NCI-H2029 (cell line): ENCODE results near the gene KLHL11.
"Not testable (repeated sequence)": the region's sequence is repeated elsewhere in the genome, so short reads cannot be mapped to it uniquely, and the experiment has no call there.

Source experiments
- DNase-seq: peaks from one replicate; lab custom pipeline; 2025; lab: John Stamatoyannopoulos, UW

KLHL11 gene

DNA sequence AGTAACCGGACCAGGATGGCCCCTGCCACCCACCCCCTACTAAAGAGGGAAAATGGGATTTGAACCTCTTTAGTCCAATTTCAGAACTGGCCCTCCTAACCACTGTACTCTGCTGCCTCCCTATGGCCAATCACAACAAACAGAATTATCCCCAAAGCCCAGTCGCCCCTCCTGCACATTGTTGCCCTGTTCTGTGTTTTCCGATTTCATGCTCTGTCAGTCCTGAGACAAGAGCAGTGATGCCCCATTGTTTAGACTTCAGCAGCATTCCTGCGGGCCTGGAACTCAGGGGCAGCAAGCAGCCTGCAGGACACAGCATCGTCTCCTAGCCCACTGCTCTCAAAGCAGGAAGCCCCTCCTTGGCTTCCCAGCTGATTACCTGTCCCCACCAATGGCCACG is 20.5 kb upstream of the KLHL11 start:
- DNase-seq = no peak

DNA sequence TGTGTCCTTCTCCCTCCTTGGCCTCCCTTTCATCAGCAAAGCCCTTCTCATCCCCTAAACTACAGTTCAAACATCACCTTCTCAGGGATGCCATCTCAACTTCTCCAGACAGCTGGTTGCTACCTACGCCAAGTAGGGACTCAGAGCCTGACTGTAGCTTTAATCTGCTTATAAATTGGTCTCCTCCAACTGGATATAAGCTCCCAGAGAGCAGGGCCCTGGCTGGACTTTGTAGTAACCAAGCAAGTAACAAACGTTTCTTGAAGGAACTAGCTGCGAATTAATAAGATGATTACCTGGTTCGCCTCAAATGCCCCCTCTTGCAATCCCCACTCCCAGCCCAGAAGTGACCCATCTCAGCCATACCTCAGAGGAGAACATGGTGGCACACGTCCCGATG is 17.5 kb upstream of the KLHL11 start:
- no peak for DNase-seq

DNA sequence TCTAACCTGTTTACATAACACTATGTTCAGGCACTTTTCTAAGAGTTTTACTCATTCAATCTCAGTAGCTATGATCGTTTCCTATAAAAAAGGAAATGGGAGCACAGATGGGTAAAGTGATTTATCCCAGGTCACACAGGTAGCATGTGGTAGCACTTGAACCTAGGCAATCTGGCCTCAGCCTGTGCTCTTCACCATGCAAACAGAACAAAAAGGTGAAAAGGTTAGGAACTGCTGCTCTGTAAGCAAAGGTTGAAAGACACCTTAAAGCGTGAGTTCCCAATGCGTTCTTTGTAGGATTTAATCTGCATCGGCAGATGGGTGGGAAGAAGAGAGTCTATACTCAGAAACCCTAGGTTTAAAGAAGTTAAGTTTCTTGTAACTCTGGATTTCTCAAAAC is 14.9 kb upstream of the KLHL11 start:
- no peak for DNase-seq

DNA sequence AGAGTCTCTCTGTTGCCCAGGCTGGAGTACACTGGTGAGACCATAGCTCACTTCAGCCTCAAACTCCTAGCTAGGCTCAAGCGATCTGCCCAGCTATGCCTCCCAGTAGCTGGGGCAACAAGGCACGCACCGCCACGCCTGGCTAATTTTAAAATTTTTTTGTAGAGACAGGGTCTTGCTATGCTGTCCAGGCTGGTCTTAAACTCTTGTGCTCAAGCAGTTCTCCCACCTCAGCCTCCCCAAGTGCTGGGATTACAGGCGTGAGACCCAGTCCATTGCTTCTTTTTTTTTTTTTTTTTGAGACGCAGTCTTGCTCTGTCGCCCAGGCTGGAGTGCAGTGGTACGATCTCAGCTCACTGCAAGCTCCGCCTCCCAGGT is 9.1 kb upstream of the KLHL11 start:
- not testable (repeated sequence) for DNase-seq

DNA sequence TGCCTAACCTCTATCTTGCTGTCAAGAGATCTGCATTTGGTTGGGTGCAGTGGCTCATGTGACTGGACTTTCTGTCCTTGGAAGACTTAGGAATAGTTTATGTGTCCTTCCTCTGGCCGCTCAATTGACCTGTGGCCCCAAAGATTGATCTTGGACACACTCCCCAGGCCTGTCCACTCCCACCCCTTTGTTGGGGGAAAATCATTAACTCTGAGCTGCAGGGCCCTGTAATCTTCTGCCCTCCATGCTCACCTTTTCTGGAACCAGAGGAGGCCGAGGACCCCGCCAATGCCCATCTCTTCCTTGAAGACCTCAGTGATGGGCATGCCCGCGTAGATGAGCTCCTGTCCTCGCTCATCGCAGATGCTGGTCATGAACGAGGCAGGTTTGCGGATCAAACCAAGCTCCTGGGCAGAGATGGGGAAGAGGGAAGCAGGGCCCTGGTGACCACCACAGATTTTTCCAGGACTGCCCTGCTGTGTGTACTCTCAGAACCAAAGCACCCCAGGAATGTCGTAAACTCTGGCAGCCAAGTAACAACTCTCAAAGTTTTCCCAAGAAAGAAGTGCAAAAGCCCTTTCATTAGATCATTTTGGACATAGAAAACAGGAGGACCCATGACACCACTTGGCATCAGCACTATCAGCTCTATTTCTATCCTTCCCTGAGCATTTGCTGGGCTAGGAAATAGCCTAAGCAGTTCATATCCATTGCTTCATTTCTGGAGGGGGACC is 8.5 kb upstream of the KLHL11 start:
- no peak for DNase-seq

DNA sequence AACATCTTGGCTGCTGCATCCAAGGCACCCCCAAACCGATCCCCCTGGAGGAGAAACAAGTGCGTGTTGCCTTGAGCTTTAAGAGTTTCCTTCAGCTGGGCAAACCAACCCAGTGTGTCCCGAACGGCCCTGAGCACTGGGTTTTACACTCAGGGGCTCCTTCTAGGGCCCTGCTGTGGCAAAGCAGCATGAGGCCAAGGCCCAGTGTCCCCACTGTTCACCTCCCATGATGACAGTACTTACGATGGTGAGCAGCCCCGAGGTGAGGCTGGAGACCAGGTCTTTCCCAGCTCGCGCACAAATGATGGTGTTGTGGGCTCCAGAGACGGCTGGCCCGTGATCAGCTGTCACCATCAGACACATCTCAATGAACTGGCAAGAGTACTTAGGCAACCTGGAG is 6.6 kb upstream of the KLHL11 start:
- no peak for DNase-seq

DNA sequence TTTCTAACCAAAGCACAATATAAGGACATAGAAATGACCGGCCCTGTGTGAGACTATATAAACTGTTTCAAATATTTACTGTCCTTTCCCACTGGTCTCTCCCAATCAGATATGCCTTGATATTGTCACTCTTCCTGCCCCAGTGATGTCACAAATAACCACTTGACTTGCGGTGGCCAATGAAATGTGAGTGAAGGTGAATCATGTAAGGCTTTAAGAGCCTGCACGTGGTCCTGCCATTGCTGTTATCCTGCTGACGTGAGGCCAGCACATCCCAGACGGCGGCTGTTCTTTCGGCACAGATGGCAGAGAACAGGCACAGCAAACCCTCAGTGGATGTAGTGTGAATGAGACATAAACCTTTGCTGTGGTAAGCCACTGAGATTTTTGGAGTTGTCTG is 5.4 kb upstream of the KLHL11 start:
- DNase-seq = peak; percentile 12

DNA sequence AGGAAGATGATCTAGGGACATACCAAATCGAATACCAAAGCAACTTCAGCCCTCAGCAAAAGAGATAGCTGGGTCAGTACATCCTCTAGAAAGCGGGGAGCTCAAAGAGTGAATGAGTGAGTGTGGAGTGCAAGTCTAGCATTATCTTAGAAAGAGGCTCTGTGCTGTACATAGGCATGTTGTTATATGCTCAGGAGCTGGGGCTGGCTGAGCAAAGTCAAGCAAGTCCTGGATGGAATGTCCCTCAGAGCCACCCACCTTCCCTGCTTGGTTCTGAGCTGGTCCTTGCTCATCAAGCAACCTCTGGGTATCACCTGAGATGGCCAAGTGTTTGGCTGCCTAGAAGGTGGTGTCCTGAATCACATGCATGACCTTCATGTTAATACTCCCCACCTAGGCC is 4.9 kb upstream of the KLHL11 start:
- no peak for DNase-seq

DNA sequence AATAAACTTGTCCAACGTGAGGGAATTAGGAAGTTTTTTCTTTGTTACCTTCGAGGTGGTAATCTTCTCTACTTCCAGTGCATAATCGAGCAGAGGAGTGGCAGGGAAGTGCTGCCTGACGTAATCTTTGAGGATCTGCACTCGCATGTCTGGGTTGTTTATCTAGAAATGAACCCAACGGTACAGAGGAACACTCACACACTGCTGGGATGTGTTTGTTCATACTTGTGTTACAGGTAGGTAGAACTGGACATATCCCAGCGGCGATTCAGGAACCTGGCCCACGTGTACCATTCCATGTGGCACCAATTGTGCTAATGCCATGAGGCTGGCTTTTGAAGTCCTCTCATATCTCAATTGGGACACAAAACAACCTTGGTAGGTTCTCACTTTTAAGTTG is 4.2 kb upstream of the KLHL11 start:
- no peak for DNase-seq

DNA sequence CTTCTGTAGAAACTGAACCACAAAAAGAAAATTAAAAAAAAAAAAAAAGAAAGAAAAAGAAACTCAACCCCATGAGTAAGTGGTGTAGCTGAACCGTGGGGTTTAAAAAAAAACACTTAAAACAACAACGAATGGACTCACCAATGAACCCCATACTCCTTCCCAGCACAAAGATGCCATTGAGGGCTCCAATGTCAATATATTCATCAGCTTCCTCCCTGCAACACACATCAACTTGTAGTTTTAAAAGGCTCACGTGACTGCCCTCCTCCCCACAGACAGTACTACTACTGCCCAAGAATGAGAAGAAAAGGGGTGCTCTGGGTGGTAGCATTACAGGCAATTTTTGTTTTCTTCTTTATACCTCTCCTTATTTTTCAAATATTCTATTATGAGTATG is 3.3 kb upstream of the KLHL11 start:
- DNase-seq = no peak

DNA sequence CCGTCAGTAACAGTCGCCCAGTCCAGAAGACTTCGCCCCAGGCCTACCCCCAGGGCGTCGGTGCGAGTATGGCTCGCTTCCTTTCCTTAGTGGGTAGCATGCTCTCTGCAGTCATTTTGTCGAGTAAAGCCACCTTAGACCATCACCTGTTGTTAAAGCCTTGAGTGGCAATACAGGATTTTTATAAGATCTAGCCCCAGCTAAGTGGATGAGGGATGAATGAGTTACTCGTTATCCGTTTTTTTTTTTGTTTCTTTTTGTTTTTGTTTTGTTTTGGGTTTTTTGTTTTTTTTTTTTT is 322 bp upstream of the KLHL11 start:
- DNase-seq = no peak

DNA sequence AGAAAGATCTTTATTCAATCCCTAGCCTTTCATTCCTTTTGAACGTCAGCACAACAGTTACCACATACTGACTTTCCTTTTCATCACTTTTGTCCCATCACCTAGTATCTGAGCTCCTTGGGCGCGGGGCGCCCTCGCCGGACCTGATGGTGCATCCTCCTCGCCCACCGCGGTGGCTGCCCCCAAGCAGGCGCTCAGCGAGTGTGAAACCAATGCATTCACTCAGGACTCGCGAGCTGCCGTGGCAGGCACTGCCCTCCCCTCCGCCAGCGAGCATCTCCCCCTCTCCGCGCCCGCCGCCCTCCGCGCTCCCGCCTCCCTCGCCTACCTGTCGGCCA is 756 bp downstream of the KLHL11 start:
- DNase-seq = peak; percentile 13

DNA sequence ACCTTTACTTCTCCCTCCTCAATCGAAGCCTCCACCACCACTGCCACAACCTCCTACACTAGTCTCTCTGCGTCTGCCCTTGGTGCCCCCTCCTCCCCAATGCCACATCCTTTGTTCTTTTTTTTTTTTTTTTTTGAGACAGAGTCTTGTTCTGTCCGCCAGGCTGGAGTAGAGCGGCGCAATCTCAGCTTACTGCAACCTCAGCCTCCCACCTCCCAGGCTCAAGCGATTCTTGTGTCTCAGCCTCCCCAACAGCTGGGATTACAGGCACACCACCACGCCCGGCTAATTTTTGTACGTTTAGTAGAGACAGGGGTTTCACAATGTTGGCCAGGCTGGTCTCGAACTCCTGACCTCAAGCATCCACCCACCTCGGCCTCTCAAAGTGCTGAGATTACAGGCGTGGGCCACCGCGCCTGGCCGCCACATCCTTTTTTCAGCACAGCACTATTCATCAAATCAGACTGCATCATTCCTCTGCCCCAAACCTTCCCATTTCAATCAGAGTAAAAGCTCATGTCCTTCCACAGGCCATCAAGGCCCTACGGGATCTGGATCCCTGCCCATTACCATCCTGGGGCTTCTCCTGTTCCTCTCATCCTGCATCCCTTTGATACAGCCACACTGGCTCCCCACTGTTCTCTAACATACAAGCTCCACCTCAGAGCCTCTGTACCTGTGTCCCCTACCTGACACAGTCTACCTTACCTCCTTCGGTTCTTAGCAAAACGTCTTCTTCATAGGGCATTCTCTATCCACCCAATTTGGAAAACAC is 2.0 kb downstream of the KLHL11 start:
- no peak for DNase-seq

DNA sequence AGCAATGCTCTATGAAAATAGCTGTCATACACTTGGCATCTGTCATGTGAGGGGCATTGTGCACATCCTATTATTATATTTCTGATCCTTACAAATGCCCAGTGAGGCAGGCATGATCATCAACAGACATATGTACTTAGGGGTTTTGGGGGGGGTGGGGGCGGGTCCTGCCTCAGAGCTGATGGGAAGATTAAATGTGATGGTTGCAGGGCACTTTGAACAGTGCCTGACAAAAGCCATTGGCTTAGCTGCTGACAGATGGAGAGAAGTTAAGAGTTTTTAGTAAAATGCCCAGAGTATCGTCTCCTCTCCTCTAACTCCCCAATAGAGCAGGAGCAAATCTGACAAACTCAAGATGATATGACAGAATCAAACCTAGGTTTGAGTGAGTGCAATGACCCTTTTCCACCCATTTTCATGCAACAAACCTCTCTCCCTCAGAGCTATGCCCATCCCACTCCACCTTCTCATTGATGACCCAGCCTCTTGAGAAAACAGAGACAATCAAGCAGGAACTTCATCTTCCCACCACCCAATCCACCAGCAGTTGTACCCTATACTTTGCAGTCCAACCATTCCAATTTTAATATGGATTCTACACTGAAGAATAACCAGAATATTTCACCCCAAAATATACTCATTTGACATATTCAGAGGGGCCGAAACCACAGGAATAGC is 4.8 kb downstream of the KLHL11 start:
- no peak for DNase-seq

DNA sequence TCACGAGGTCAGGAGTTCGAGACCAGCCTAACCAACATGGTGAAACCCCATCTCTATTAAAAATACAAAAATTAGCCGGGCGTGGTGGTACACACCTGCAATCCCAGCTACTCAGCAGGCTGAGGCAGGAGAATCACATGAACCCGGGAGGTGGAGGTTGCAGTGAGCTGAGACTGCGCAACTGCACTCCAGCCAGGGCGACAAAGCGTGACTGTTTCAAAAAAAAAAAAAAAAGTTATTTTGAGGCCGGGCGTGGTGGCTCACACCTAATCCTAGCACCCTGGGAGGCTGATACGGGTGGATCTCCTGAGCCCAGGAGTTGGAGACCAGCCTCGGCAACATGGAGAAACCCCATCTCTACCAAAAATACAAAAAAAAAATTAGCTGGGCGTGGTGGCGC is 13.8 kb downstream of the KLHL11 start:
- not testable (repeated sequence) for DNase-seq

DNA sequence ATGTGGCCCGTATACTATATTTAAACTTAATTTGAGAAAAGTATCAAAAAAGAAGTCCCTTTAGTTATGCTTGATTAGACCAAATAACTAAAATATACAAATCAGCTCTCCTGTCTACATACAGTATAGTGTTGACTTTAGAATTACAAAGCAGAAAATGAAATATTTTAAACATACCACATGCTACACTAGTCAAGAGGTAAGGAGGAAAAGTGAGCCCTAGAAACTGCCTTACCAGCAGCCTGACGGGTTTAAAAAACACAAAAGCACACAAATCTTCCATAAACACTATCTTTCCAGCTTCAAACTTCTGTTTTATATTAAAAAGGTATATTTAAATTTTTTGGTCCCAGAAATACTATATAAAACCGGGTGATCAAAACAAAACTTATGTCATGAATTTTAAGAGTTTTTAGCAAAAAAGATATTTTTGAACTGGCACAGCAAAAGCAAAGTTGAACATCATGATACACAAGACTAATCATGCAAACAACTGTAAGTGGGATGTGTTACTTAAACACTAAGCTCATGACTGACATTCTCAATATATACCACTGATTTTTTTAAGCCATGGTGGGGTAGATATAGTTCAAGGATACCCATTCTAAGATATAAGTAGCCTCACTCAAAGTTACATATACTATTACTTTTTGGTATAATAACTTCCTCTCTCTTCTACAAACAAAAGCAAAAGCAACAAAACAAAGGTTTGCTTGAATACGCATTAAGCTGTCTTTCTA is 15.8 kb downstream of the KLHL11 start:
- DNase-seq = no peak

DNA sequence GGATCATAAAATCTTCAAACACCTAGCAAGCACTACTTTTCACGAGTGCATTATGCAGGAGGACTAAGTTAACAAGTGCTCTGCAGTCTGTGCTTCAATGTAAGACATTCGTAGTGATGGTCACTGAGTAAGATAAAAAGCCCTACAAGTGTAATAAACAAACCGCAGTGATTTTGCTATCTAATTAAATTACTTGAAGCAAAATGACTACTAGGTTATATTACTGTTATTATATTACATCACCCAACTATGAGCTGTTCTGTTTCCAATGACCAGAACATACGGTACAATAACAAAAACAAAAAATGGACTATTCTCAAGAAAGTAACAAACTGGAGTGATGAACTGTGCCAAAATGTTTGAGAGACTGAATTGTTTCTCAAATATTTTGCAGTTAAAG is 16.4 kb downstream of the KLHL11 start:
- DNase-seq = no peak

DNA sequence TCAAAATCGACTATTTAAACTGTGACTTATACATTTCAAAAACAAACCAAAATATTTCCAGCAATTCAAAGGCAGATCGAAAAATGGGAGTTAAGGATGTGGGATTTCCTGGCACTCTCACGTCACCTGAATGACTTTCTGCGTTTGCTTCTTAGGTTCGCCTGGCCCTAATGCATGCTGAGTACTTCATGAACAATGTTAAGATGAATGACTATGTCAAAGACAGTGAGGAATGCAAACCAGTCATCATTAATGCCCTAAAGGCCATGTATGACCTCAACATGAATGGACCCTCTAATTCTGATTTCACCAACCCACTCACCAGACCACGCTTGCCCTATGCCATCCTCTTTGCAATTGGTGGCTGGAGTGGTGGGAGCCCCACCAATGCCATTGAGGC is 20.3 kb downstream of the KLHL11 start:
- DNase-seq = no peak

DNA sequence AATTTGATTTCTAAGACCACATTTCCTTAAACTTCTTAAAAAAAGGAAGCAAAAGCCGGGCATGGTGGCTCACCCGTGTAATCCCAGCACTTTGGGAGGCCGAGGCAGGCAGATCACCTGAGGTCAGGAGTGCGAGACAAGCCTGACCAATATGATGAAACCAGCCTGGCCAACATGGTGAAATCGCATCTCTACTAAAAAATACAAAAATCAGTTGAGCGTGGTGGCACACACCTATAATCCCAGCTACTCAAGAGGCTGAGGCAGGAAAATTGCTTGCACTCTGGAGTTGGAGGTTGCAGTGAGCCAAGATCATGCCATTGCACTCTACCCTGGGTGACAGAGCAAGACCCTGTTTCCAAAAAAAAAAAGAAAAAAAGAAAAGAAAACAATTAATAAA is 24.4 kb downstream of the KLHL11 start:
- DNase-seq = not testable (repeated sequence)

DNA sequence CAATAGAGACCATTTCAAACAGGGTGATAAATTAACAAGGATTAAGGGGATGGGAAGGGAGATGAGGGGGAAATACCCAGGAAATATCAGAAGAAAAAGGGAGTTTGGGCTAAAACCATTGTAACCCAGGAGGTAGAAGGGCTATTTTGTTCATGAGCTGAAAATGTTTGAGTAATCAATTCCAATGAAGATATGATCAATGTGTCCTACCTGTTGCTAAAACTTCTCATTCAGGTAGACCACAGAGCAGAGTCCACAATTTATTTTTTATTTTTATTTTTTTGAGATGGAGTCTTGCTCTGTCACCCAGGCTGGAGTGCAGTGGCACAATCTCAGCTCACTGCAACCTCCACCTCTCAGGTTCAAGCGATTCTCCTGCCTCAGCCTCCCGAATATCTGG is 25.8 kb downstream of the KLHL11 start:
- not testable (repeated sequence) for DNase-seq

DNA sequence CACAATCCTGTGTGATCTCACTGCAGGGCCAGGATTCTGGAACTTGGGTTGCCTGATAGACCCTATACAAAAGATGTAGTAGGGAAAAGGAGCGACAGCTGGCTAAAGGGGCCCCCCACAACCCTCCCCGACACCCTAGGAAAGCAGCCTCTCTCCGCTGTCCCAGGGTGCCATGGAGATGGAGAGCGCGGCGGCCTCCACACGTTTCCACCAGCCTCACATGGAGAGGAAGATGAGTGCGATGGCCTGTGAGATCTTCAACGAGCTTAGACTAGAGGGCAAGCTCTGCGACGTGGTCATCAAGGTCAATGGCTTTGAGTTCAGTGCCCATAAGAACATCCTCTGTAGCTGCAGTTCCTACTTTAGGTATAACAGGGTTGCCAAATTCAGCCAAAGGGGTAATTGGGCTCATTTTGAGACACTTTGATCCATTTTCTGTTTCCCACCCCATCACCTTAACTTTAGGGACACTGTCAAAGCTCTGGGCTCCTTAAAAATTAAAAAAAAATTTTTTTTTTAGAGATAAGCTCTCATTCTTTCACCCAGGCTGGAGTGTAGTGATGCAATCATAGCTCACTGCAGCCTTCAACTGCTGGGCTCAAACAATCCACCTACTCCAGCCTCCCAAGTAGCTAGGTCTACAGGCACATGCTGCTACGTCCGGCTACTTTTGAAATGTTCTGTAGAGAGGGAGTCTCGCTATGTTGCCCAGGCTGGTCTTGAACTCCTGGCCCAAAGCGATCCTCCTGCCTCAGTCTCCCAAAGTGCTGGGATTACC is 27.3 kb downstream of the KLHL11 start, which contains the start of gene KLHL10:
Gene KLHL10, plus strand, starts transcription at position 65 of the 778 bp plus-strand sequence. Its CDS starts 108 bp downstream, at position 173.
- no peak for DNase-seq
